NK-92 (cell line): ENCODE data around the gene HLA-DMA.

Experiments used
- DNase-seq: peaks from one replicate; lab custom pipeline; 2025; ENCODE audit not compliant: unreplicated experiment; lab: John Stamatoyannopoulos, UW

The HLA-DMA gene

GRCh38 chr6:32974541-32975308, 21.8 kb upstream of the HLA-DMA start:
- no peak for DNase-seq

DNA sequence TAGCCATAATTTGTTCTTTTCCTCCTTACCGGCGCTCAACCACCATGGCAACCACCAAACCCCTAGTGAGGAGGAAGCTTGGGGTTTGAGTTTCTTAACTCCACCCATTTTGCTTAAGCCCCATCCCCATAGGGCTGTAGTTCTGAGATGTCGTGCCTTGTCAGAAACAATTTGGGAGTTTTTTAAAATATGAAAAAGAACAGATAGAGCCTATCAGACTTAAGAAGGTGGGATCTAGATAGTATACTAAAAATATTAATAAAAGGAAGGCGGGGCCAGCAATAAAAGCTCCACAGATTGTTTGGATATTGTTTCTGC, 21.1 kb upstream of the HLA-DMA start:
- DNase-seq = no peak

- DNase-seq = no peak
Measured at GRCh38 chr6:32973144-32974015, 20.5 kb upstream of the HLA-DMA start.

GRCh38 chr6:32972353-32973143, 19.7 kb upstream of the HLA-DMA start:
- no peak for DNase-seq

GRCh38 chr6:32971581-32972352, 18.9 kb upstream of the HLA-DMA start:
- DNase-seq = peak; percentile 98

DNA sequence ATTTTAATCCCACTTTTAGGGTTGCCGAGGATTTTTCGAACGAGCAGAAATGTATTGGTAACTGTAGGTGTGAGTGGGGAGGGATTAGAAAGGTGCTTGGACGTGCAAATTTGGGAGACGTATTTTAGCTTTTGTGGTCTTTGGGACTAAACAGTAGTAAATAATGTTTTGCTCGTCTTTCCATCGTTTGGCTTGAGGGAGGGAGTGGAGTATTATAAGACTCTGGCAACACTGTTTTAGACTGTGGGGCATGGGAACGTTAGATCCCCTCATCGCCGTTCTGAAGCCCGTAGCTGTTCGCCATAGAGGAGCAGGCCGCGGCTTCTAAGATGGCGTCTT, 18.3 kb upstream of the HLA-DMA start:
- no peak for DNase-seq

GRCh38 chr6:32970413-32971241, 17.7 kb upstream of the HLA-DMA start:
- no peak for DNase-seq

DNA sequence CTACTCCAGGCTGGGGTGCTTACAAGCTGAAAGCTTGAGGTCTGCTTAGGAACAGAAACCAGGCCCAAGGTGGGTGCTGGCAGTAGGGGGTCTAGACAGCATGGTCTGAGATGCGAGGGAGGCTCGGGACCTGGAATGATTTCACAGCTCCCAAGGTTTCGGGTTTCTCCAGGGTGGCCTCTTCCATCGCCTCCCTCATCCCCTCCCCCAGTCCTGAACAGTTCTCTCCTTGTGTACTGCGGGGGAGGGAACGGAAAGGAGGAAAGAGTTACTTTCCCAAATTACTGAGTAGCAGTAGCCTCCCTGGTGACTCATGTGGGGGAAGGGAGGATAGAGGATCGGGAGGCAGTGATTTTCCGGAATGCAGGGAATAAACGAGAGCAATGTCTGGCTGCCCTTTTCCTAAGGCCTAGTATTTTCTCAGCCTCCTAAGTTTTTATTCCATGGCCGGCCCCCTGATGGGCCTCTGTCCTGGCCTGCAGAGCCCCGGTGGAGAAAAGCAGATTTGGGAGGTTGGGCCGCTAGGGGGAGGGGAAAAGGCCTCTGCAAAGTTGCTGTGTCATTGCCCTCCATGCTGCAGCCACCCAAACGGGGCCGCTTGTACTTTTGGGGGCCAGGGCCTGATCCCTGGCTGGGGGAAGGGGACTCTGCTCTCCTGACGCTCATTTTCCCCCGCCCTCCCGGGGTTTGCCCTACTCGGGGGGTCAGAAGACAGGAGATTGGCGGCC, 17.0 kb upstream of the HLA-DMA start:
- no peak for DNase-seq

DNA sequence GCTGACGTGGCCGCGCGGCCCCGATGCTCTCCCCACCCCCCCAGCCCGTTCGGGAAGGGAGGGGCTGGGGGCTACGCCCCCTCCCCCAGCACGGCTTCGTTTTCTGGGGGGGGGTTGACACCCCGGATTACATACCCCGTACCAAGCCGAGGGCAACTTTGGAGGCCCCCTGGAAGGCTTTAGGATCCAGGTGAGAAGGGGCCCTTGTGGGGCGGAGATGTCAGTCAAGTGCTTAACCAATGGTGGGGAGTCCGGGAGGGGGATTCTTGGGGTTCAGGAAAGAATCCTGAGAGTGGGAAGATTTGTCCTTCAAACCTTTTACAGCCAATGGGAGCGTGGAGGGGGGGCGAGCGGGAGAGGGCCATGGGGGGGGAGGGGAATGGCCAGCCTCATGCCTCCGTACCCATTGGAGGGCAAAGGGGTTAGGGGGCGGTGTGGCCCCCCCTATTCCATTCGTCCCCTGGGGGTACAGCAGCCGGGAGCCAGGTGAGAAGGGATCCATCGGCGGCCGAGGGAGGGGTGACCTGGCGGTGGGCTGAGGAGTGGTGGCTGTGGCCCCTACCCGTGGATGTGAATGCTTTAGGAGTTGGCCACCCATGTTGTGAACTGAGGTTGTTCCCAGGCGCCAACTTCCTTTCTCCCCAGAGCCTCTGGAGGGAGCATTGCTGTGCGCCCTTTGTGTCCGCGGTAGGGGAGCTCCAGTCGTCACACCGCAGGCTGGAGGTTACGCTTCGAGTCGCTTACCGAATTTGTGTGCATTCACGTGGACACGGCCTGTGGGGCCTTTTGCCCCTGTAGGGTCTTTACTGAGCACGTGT, 16.2 kb upstream of the HLA-DMA start:
- no peak for DNase-seq

GRCh38 chr6:32968093-32968866, 15.4 kb upstream of the HLA-DMA start, which contains the start of gene BRD2:
Gene BRD2, plus strand, starts transcription at chr6:32968594. Its CDS starts 4,305 bp downstream, at chr6:32972899.
- no peak for DNase-seq

DNA sequence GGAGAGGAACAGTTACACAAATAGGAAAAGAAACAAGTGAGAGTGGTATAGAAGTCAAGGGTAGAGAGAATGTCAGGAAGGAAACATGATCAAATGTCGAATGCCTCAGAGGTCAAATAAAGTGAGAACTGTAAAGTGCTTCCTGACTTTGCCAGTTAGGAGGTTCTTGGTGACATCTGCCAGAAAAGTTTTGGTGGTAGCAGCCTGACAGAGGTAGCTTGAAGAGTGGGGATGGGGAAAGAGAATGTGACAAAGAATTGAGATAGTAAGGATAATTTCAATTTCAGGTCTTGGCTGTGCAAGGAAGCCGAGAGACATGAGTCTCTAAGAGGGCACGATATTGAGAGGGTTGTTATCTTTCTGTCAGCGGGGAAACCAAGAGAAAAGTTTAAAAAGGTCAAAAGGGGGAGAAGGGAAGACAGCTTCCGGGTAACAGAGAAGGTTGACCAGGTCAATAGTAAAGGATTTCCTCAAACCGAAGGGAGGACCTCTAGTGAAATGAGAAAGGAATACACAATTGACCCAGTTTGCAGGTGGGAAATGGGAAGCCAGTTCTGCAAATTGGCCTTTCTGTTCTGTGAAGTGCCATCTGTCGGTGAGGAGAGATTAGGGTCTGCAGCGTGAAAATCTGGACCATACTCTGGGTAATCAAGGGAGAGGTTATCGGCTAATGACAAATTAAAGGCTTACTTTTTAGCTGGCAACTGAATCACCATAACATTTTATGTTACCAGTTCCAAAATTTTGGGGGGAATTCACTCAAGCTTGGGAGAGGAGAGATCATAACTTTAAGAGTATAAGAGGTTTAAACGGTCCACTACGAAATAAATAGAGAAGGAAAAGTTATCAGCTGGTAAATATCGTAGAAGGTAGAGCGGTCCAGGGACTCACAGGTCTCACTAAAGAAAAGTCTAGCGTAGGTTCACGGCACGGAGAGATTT, 14.5 kb upstream of the HLA-DMA start:
- no peak for DNase-seq

GRCh38 chr6:32964776-32965175, 11.9 kb upstream of the HLA-DMA start:
- no peak for DNase-seq

DNA sequence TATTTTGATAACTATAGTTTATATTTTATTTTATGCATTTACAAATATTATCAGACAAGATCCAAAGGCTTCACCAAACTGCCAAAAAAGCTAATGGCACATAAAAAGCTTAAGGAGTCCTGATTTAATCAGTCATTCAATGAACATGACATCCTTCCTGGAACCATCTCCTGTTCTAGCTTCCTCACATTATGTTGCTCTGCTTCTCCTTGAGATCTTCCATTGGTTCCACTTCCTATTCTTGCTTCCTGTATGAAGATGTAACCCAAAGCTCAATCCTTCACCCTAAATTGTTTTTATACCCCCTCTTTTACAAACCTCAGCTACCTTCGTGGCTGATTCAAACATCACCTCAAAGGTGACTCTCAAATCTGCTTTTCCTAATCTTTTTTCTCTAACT, 11.0 kb upstream of the HLA-DMA start:
- DNase-seq = no peak

- no peak for DNase-seq
Measured at GRCh38 chr6:32962213-32962826, 9.4 kb upstream of the HLA-DMA start.

DNA sequence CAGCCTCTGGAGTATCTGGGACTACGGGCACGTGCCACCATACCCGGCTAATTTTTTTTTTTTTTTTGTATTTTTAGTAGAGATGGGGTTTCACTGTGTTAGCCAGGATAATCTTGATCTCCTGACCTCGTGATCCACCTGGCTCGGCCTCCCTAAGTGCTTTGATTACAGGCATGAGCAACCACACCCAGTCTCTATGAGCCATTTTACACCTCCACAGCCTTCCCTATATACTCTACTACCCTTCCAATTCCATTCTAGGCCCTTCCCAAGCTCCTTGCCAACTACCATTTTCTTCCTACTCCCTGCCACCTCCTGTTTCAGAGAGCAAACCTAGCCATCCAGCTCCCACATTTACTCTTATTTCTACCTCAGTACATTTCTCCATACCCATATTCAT, 7.7 kb upstream of the HLA-DMA start:
- DNase-seq = no peak

DNA sequence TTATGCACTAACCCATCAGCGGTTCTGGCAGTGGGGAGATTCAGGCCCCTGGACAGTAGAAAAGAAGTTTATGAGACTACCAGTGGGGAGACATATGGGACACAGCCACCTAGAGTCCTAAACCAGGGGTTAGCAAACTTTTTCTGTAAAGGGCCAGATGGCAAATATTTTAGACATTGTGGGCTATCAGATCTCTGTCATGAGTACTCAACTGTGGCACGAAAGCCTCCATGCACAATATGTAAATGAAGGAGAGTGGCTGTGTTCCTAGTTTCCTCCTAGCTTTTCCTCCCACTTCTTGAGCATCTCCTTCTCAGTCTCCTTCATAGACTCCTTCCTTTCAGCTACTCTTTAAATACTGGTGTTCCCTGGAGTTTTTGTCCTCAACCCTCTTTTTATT, 3.3 kb upstream of the HLA-DMA start:
- DNase-seq = no peak
